HG02884 (cell line): Measurements from ENCODE around the gene STX12.
"Not testable (repeated sequence)": the region's sequence is repeated elsewhere in the genome, so short reads cannot be mapped to it uniquely, and the experiment has no call there.

ENCODE experiments used
- ATAC-seq: cut with Tn5 transposase; IDR thresholded peaks from one replicate; pipeline ENCODE4 v1.9.1; 2021; ENCODE audit warnings: mild to moderate bottlenecking, moderate library complexity; ENCODE audit not compliant: unreplicated experiment

The STX12 gene

GRCh38 chr1:27774654-27775053 lies 1.6 kb downstream of the STX12 start:
- no peak for ATAC-seq

DNA sequence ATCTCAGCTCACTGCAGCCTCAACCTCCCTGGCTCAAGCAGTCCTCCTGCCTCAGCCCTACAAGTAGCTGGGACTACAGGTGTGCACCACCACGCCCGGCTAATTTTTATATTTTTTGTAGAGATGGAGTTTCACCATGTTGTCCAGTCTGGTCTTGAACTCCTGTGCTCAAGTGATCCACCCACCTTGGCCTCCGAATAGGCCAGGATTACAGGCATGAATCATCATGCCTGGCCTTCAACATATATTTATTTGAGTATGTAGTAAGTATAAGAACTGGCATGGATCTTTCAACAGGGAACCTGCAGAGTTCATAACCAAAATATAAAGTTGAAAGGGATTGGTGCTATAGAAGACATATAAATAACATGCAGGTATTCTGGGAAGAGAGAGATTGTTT lies 2.3 kb downstream of the STX12 start:
- not testable (repeated sequence) for ATAC-seq

DNA sequence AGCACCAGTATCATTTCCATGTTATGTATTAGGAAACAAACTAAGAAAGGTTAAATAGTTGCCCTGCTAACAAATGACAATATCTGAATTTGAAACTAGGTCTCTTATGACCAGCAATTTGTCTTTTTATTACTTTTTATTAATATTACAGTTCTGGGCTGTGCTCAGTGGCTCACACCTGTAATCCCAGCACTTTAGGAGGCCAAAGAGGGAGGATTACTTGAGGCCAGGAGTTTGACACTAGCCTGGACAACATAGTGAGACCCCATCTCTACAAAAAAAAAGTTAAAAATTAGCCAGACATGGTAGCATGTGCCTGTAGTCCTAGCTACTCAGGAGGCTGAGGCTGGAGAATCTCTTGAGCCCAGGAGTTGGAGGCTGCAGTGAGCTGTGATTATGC lies 3.3 kb downstream of the STX12 start:
- ATAC-seq = not testable (repeated sequence)

- ATAC-seq = no peak
Measured at GRCh38 chr1:27778056-27778455, 5.0 kb downstream of the STX12 start.

GRCh38 chr1:27779122-27779521 lies 6.1 kb downstream of the STX12 start:
- ATAC-seq = no peak

DNA sequence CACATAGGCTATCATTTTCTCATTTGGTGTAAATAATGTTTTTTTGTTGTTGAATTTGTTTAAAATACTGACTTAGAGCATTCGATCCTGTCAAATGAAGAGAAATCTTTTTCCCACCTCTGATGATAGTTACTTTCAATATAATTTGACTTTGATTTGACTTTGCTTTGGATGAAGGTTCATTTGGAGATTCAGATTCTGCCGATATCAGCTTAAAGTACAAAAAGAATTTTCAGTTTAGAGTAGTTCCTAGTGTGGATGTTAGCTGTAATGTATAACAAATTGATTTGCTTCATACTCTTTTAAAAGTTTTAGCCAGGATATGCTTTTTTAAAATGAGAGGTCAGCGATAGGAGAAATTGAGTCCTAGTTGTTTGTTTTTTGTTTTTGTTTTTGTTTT lies 9.9 kb downstream of the STX12 start:
- no peak for ATAC-seq

DNA sequence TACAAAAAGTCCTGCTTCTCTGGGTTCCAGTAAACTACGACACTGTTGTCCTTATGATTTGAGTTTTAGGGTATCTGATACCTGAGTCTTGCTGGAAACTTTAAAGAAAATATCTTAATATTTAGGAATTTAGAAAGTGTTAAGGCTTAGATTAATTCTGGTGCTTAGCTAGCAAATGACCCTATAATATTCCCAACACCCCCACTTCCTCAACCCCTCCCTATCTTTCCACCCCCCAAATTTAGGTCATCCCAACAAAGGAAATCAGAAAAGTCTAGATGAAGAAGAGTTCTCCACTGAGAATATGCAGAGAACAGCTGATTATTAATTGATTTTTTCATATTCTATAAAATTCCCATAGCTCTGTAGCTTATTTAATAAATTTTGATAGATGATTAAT lies 11.7 kb downstream of the STX12 start:
- no peak for ATAC-seq

DNA sequence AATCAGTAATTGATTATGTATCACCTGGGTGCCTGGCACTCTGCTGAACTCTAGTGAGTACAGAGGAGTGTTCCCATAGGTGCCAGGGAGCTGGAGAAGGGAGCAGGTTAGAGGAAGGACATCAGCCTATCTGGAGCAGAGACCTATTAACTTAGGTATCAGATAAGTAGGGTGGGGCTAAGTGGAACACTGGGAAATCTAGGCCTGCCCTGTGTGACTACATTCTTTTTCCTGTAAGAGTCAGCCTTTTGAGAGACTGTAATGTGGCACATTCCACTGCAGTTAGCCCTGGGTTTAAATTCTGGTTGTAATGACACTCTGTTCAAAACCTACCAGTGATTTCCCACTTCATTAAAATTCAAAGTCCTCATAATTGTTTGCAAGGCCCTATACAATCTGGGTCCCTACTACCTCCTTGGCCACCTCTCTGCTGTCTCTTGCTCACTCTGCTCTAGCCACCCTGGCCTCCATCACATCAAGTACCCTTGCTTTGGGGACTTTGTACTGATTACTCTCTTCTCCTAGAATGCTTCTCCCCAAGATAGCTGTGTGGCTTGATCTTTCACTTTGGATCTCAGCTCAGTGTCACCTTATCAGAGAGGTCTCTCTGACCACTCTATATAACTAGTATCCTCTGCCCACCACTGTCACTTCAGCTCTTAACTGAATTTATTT lies 12.9 kb downstream of the STX12 start:
- ATAC-seq = no peak

GRCh38 chr1:27787895-27788294 lies 14.9 kb downstream of the STX12 start:
- ATAC-seq = no peak

GRCh38 chr1:27789540-27790041 lies 16.6 kb downstream of the STX12 start:
- no peak for ATAC-seq

DNA sequence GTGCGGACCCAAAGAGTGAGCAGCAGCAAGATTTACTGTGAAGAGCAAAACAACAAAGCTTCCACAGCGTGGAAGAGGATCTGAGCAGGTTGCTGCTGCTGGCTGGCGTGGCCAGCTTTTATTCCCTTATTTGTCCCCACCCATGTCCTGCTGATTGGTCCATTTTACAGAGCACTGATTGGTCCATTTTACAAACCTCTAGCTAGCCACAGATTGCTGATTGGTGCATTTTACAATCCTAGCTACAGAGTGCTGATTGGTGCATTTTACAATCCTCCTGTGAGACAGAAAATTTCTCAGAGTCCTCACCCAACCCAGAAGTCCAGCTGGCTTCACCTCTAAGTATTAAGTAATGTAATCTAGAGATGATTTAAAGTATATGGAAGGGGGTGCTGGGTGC lies 17.3 kb downstream of the STX12 start:
- not testable (repeated sequence) for ATAC-seq

DNA sequence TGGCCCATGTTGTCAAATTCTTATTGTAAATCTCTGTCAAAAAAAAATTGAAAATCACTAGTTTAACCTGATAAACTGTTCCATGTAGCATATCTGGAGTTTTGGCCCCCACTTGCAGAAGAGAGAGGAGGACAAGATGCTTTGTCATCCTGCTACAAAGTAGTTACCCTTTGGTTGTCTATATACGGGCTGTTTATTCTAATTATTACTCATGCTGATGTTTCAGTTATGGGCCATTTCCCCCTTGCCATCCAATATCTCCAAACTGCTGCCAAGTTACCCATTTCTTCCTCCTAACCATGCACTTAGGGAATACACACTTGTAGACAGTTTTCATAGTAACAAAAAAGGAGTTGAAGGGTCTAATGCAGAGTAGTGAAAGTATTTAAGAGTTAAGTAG lies 22.6 kb downstream of the STX12 start:
- no peak for ATAC-seq

DNA sequence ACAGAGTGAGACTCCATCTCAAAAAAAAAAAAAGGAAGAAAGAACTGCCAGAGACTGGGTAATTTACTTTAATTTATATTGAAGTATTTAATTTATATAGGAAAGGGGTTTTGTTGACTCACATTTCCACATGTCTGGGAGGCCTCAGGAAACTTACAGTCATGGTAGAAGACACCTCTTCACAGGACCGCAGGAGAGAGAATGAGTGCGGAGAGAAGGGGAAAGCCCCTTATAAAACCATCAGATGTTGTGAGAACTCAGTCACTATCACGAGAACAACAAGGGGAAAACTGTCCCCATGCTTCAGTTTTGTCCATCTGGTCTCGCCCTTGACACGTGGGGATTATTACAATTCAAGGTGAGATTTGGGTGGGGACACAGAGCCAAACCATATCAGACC lies 31.8 kb downstream of the STX12 start:
- no peak for ATAC-seq

DNA sequence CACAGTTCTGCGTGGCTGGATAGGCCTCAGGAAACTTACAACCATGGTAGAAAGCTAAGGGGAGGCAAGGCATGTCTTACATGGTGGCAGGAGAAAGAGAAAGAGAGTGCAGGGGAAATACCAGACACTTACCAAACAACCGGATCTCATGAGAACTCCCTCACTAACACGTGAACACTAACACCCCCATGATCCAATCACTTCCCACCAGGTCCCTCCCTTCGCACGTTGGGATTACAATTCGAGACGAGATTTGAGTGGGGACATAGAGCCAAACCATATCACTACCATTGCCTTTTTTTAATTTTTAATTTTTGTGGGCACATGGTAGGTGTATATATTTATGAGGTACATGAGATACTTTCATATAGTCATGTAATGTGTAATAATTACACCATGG lies 33.7 kb downstream of the STX12 start:
- ATAC-seq = no peak

DNA sequence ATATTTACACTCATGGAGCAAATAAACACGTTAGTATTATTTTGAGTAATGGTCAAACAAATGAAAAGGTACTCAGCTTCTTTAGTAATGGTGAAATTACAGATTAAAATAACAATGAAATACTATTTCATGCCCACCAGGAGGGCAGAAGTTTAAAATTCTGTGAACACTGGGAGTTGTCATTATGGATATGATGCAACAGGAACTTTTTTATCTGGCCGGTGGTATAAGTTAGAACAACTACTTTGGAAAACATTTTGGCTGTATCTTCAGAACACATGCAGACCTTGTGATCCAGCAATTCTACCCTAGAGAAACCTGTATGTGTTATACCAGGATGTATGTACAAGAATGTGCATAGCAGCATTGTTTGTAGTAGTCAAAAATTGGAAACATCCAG lies 34.4 kb downstream of the STX12 start:
- ATAC-seq = no peak

DNA sequence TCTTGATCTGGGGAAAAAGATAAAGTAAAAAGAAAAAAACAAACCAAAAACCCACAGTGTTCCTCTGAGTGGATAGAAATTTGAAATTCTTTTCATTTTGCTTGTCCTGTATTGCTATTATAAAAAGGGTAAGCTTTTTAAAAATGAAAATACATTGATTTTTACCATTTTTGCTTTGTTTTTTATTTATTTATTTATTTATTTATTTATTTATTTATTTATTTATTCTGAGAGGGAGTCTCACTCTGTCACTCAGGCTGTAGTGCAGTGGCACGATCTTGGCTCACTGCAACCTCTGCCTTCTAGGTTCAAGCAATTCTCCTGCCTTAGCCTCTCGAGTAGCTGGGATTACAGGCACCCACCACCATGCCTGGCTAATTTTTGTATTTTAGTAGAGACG lies 35.1 kb downstream of the STX12 start:
- ATAC-seq = not testable (repeated sequence)

GRCh38 chr1:27809883-27810282 lies 36.9 kb downstream of the STX12 start:
- no peak for ATAC-seq

GRCh38 chr1:27811741-27812500 lies 38.9 kb downstream of the STX12 start:
- ATAC-seq = no peak

DNA sequence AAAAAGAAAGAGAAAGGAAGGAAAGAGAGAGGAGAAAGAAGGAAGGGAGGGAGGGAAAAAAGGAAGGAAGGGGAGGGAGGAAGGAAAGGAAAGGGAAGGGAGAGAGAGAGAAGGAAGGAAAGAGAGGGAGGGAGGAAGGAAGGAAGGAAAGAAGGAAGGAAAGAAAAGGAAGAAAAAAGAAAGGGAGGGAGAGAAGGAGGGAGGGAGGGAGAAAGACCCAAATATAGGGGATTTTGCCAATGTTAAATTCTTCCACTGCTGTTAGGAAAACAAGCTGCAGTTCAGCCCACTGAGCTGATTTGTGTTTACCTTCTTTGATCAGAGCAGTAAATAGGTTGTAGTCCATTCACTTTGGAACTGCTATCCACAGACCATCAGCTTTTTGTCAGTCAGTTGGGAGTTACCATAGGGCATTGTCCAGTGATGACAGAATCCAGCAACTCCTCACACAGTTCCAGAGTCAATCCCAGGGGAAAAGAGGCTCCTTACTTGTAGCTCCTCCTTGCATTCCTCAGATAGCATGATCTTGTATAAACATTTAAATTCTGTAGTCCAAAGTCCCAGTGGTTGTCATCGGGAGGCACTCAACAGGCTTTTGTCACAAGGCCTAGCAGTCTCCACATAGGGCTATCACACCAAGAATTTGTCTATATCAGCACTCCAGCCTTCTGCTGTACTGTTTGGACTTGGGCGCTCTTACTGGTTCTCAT lies 44.1 kb downstream of the STX12 start:
- no peak for ATAC-seq

- no peak for ATAC-seq
Measured at GRCh38 chr1:27821761-27822315, 48.8 kb downstream of the STX12 start.

DNA sequence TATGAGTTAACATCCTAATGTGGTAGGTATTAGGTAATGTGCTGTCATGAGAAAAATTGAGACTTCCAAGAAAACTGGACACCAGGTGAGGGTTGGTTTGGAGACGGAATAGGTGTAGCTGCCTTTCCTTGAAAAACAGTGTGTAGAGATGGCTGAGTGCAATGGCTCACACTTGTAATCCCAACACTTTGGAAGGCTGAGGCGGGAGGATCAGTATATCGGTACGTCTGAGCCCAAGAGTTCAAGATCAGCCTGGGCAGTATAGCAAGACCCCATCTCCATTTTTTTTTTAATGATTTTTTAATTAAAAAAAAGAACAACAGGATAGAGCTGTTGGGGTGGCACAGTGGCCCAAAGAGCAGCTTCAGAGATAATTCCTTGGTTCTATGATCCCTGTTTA lies 50.8 kb downstream of the STX12 start:
- ATAC-seq = no peak
